Mucosa of rectum (tissue), 2 donors: Measurements from ENCODE around the gene DYNLL1.

Experiments used
- H3K27ac ChIP-seq, 2 donors: one replicate each; pipeline ENCODE4 v1.7.0; 2013; ENCODE audit warnings: inconsistent platforms in 2 of 2, low read depth in 2 of 2, low read length in 2 of 2
- H3K27me3 ChIP-seq, 2 donors: one replicate each; pipeline ENCODE4 v1.7.0; 2013; ENCODE audit warnings: low read length in 2 of 2; ENCODE audit not compliant: control insufficient read depth in 2 of 2, insufficient read depth in 2 of 2
- H3K36me3 ChIP-seq, 2 donors: one replicate each; pipeline ENCODE4 v1.7.0; 2013; ENCODE audit warnings: low read length in 2 of 2; ENCODE audit not compliant: control insufficient read depth in 2 of 2, insufficient read depth in 2 of 2
- H3K4me1 ChIP-seq, 2 donors: one replicate each; pipeline ENCODE4 v1.7.0; 2013; ENCODE audit warnings: low read length in 2 of 2, mild to moderate bottlenecking in 1 of 2; ENCODE audit not compliant: control insufficient read depth in 2 of 2, insufficient read depth in 2 of 2
- H3K4me3 ChIP-seq, 2 donors: one replicate each; pipeline ENCODE4 v1.7.0; 2013; ENCODE audit warnings: low read length in 2 of 2
- H3K9ac ChIP-seq, 2 donors: one replicate each; pipeline ENCODE4 v1.7.0; 2013; ENCODE audit warnings: low read length in 2 of 2, low read depth in 1 of 2, mild to moderate bottlenecking in 1 of 2
- H3K9me3 ChIP-seq, 2 donors: one replicate each; pipeline ENCODE4 v1.7.0; 2013; ENCODE audit warnings: low read length in 2 of 2; ENCODE audit not compliant: control insufficient read depth in 2 of 2
- donor health status: healthy.
- donor health status: Normal muscosa, but diverticular disease.

Gene DYNLL1

GRCh38 chr12:120488057-120488640, 7.8 kb upstream of the DYNLL1 start:
- Histone ChIP-seq H3K27ac (no peak overlapping the region), H3K4me1 (no peaks in the 10 kb centered on the region), H3K4me3 (no peak overlapping the region), H3K36me3 (peaks cover 0 to 3% of the 10 kb centered on the region in 2 donors), H3K27me3 (no peaks in the 10 kb centered on the region), H3K9ac (no peak overlapping the region), H3K9me3 (no peaks in the 10 kb centered on the region)

DNA sequence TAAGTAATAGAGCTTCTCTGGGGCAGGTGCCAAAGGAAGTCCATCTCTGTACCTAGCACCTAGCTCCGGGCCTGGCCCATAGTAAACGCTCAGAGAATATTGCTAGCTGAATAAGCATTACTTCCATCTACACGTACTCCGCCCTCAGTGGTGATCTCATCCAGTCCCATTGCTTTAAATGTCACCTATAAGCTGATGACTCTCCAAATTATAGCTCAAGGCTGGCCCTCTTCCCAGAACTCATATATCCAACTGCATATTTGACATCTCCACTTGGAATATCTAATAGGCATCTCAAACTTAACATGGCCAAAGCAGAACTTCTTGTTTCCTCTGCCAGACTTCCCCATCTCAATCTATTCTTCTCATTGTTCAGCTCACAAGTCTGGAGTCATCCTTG, 6.9 kb upstream of the DYNLL1 start:
- Histone ChIP-seq H3K9ac (no peak overlapping the region), H3K4me1 (no peaks in the 10 kb centered on the region), H3K9me3 (no peaks in the 10 kb centered on the region), H3K36me3 (peaks cover 0 to 3% of the 10 kb centered on the region in 2 donors), H3K27me3 (no peaks in the 10 kb centered on the region), H3K27ac (no peak overlapping the region), H3K4me3 (no peak overlapping the region)

GRCh38 chr12:120490325-120490724, 5.6 kb upstream of the DYNLL1 start:
- H3K4me1 ChIP-seq, result peaks cover 2 to 5% of the 10 kb centered on the region in 2 donors
- peaks cover 0 to 3% of the 10 kb centered on the region in 2 donors for H3K36me3 ChIP-seq
- no peak overlapping the region for H3K4me3 ChIP-seq
- no peak overlapping the region for H3K27ac ChIP-seq
- no peaks in the 10 kb centered on the region for H3K9me3 ChIP-seq
- H3K9ac ChIP-seq, result no peak overlapping the region
- no peaks in the 10 kb centered on the region for H3K27me3 ChIP-seq

DNA sequence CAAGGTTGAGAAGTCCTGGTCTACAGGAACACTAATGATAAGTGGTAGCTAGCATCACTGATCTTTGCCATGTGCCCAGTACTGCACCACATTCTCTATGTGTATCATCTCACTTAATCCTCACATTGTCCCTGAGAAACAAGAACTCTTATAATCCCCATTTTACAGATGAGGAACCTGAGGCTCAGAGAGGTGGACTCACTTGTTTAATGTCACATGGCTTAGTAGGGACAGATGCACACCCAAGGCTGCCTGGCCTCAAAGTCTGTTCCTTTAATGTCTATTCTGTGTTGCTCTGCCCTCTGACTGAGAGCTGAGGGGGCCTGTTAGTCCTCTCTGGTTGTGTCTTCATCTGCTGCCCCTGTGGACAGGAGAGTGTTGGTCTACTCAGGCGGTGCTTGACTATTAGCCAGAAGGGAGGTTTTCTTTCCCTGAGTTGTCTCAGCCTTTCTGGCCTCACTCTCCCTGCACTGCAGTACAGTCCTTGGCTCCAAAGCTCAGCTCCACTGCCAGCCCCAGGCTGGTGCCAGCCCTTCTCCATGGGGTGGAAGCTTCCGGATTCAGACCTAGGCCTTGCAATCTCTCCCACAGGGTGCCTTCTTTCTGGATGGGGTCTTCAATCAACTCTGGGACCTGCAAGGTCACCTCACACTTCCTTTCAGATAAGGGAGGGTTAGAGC, 4.9 kb upstream of the DYNLL1 start:
- Histone ChIP-seq H3K4me3 (no peak overlapping the region), H3K27ac (no peak overlapping the region), H3K9me3 (no peaks in the 10 kb centered on the region), H3K27me3 (no peaks in the 10 kb centered on the region), H3K4me1 (peaks cover 3 to 6% of the 10 kb centered on the region in 2 donors), H3K36me3 (peaks cover 0 to 3% of the 10 kb centered on the region in 2 donors), H3K9ac (no peak overlapping the region)

- H3K36me3 ChIP-seq, result peaks cover 0 to 18% of the 10 kb centered on the region in 2 donors
- H3K9ac ChIP-seq, result no peak overlapping the region
- no peaks in the 10 kb centered on the region for H3K27me3 ChIP-seq
- peak overlapping the region; percentile 79 to 82 for H3K4me3 ChIP-seq
- no peaks in the 10 kb centered on the region for H3K9me3 ChIP-seq
- no peak overlapping the region for H3K27ac ChIP-seq
- H3K4me1 ChIP-seq, result peaks cover 15 to 17% of the 10 kb centered on the region in 2 donors
These were observed 655 bp upstream of the DYNLL1 start for GRCh38 chr12:120495186-120495730.

GRCh38 chr12:120496413-120497340, 764 bp downstream of the DYNLL1 start:
- peaks cover 15 to 17% of the 10 kb centered on the region in 2 donors for H3K4me1 ChIP-seq
- peaks cover 0 to 15% of the 10 kb centered on the region in 2 donors for H3K36me3 ChIP-seq
- peak overlapping the region; percentile 77 to 85 for H3K27ac ChIP-seq
- H3K9ac ChIP-seq, result peak overlapping the region; percentile 74 to 77
- H3K9me3 ChIP-seq, result no peaks in the 10 kb centered on the region
- peak overlapping the region; percentile 79 to 82 for H3K4me3 ChIP-seq
- no peaks in the 10 kb centered on the region for H3K27me3 ChIP-seq

GRCh38 chr12:120497524-120498150, 1.7 kb downstream of the DYNLL1 start:
- H3K4me3 ChIP-seq, result peak overlapping the region; percentile 79 to 82
- peaks cover 0 to 17% of the 10 kb centered on the region in 2 donors for H3K36me3 ChIP-seq
- H3K9me3 ChIP-seq, result no peaks in the 10 kb centered on the region
- H3K4me1 ChIP-seq, result peaks cover 15 to 17% of the 10 kb centered on the region in 2 donors
- peak overlapping the region; percentile 44 to 74 for H3K9ac ChIP-seq
- H3K27me3 ChIP-seq, result no peaks in the 10 kb centered on the region
- H3K27ac ChIP-seq, result peak overlapping the region; percentile 17 to 77

DNA sequence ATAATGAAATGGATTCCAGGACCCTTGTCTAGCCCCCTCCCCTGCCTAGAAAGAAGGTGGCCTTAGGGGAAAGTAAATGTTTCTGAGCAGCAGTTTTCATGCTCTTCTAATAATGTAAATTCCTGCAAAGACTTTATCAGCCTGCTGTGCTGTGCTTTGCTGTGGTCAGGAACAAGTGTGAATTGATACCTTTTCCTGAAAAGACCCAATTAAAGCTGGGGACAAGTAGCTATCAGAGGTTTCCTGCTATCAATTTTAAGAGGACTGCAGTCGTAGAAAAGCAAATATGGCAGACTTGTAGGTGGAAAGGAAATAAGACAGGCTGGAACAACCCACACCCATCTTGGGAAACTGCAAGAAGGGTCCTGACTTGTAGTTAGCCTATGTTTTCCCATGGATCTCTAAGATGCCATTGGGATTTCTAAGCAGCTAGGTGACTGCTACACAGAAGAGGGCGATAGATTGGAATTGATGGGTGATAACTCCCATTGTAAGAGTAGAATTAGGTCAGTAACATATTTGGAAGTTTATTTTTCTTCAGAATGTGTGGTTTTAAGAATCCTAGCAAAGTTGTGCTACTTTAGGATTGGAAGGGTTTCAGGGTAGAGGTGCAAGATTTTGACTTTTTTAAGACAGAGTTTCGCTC, 3.1 kb downstream of the DYNLL1 start:
- Histone ChIP-seq H3K4me1 (peaks cover 15 to 17% of the 10 kb centered on the region in 2 donors), H3K36me3 (peaks cover 8 to 27% of the 10 kb centered on the region in 2 donors), H3K27ac (no peak overlapping the region), H3K4me3 (no peak overlapping the region), H3K27me3 (no peaks in the 10 kb centered on the region), H3K9me3 (no peaks in the 10 kb centered on the region), H3K9ac (no peak overlapping the region)

DNA sequence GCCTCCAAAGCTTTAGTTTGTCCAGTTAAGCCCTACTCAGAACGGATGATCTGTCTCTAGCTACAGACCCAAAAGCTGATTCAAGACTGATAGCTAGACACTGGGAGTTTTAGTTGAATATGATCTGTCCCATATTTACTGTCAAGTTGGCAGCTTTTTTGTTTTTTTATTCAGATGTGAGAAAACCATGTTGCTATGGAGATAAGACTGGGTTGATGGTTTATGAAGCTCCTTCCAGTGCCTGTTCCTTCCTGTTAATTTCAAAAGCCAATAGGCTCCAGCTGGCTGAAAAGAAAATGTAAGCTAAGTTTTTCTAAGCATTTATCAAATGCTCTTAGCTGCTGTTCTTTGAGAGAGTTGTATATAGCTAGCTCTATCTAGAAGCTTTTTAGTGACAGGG, 4.7 kb downstream of the DYNLL1 start:
- no peaks in the 10 kb centered on the region for H3K27me3 ChIP-seq
- H3K4me1 ChIP-seq, result peaks cover 11 to 12% of the 10 kb centered on the region in 2 donors
- H3K9ac ChIP-seq, result no peak overlapping the region
- H3K36me3 ChIP-seq, result peaks cover 16 to 33% of the 10 kb centered on the region in 2 donors
- no peak overlapping the region for H3K4me3 ChIP-seq
- no peak overlapping the region for H3K27ac ChIP-seq
- no peaks in the 10 kb centered on the region for H3K9me3 ChIP-seq
